Body of pancreas (tissue), 4 donors: ENCODE data around the gene ALKBH7. TPM values are rescaled to one million over a fixed set of nuclear protein-coding genes. Genes with fewer than 3 reads are reported as not detected.

Source experiments
- ATAC-seq: fragments of 150-250 bp; one replicate; pipeline ENCODE4 v1.9.1; 2016
- DNase-seq, 4 donors: peaks; one replicate each; pipeline ENCODE4 v3.0.0-alpha.2; 2019
- H3K27ac ChIP-seq, 4 donors: fragments of 200-600 bp; sonication (generic); 1 replicate in 3 of 4; 2 replicates in 1 of 4; pipeline versions ENCODE4 v1.5.1 to v1.6.1; 2016 to 2019; ENCODE audit warnings: mild to moderate bottlenecking in 1 of 4, mixed read lengths in 1 of 4, moderate library complexity in 1 of 4
- H3K27me3 ChIP-seq, 2 donors: fragments of 200-600 bp; sonication (generic); one replicate each; pipeline ENCODE4 v1.6.0; 2016; ENCODE audit warnings: mild to moderate bottlenecking in 1 of 2
- H3K36me3 ChIP-seq, 2 donors: fragments of 200-600 bp; sonication (generic); replicated peaks in 1 of 2; 2 replicates each; pipeline ENCODE4 v1.5.1; 2016; ENCODE audit warnings: low read depth in 2 of 2; ENCODE audit not compliant: insufficient read depth in 1 of 2
- H3K4me1 ChIP-seq: fragments of 200-600 bp; sonication (generic); one replicate; pipeline ENCODE4 v1.6.0; 2016
- H3K4me3 ChIP-seq, 2 donors: fragments of 200-600 bp; sonication (generic); 1 replicate in 1 of 2; 2 replicates in 1 of 2; pipeline ENCODE4 v1.5.1; 2016 to 2019
- H3K9me3 ChIP-seq, 3 donors: fragments of 200-600 bp; sonication (generic); 1 replicate in 2 of 3; 2 replicates in 1 of 3; pipeline ENCODE4 v1.5.1; 2016
- CTCF ChIP-seq, 7 experiments: fragments of 450-650 bp in 4 of 7; fragments of 200-600 bp in 3 of 7; sonication (generic) in 3 of 7; IDR thresholded peaks; one replicate each; pipeline ENCODE4 v1.5.1; 2016 to 2019; ENCODE audit warnings: antibody characterized with exemption in 7 of 7
- POLR2A ChIP-seq, 3 donors: fragments of 450-650 bp; IDR thresholded peaks; one replicate each; pipeline ENCODE4 v1.6.1; 2016; ENCODE audit warnings: antibody characterized with exemption in 3 of 3, mild to moderate bottlenecking in 2 of 3
- WGBS, 2 donors: methylation state at CpG; one replicate each; pipeline ENCODE4 v1.1.5; 2017; 5-methylcytosine and 5-hydroxymethylcytosine counted together
- intact Hi-C: fragments of 100-400 bp; cut with DNase I; formaldehyde crosslinking; loops from one replicate; pipeline ENCODE4 v1.15.1; 2023
- total RNA-seq, 2 donors: library from RNA; depleted of rRNA; stranded (reverse); fragments of >200 nt; gene quantifications; one replicate each; pipeline ENCODE4 v1.1.0, GENCODE V29; 2016

ALKBH7 gene
- total RNA-seq, 2 donors from 2014 or later = 41.2 to 64.6 TPM

GRCh38 chr19:6375411-6376010, 2.9 kb downstream of the ALKBH7 start, which contains the start of gene PSPN:
Gene PSPN, minus strand, starts transcription at chr19:6375933. Its CDS starts 84 bp downstream, at chr19:6375849.
- 75 to 88% methylated on average over 4 to 24 of the region's 25 CpGs for WGBS, 2 donors
- no peaks in the 10 kb centered on the region for H3K27me3 ChIP-seq
- intact Hi-C loops = no loop called here
- no peak within 1 kb of the TSS for H3K4me3 ChIP-seq
- DNase-seq (no peak), ATAC-seq (no peak)
- peaks cover 5 to 9% of the 10 kb centered on the region in 2 donors for H3K36me3 ChIP-seq
- no peaks in the 10 kb centered on the region for H3K9me3 ChIP-seq
- H3K4me1 ChIP-seq = peaks cover 6% of the 10 kb centered on the region
- TF ChIP-seq CTCF (IDR thresholded peaks at IDR 0.05) = no peak
- TF ChIP-seq POLR2A (IDR thresholded peaks at IDR 0.05) = no peak
- H3K27ac ChIP-seq = no peak within 1 kb of the TSS

- WGBS, 2 donors = 71 to 81% methylated on average over 17 to 18 of the region's 19 CpGs
- intact Hi-C loops = no loop called here
- Histone ChIP-seq H3K4me3 (no peak overlapping the region), H3K4me1 (peaks cover 6% of the 10 kb centered on the region), H3K27me3 (no peaks in the 10 kb centered on the region), H3K9me3 (no peaks in the 10 kb centered on the region), H3K36me3 (peaks cover 15 to 17% of the 10 kb centered on the region in 2 donors), H3K27ac (no peak overlapping the region)
- DNase-seq (no peak), ATAC-seq (no peak)
- TF ChIP-seq POLR2A (IDR thresholded peaks at IDR 0.05) (no peak), CTCF (IDR thresholded peaks at IDR 0.05) (no peak)
Observed at GRCh38 chr19:6376512-6377190, 4.1 kb downstream of the ALKBH7 start.

- intact Hi-C loops = no loop called here
- H3K27me3 ChIP-seq = no peaks in the 10 kb centered on the region
- no peak overlapping the region for H3K27ac ChIP-seq
- H3K4me1 ChIP-seq = peaks cover 6% of the 10 kb centered on the region
- no peak for TF ChIP-seq POLR2A (IDR thresholded peaks at IDR 0.05)
- no peak for TF ChIP-seq CTCF (IDR thresholded peaks at IDR 0.05)
- peaks cover 17 to 23% of the 10 kb centered on the region in 2 donors for H3K36me3 ChIP-seq
- ATAC-seq (no peak), DNase-seq (no peak)
- no peaks in the 10 kb centered on the region for H3K9me3 ChIP-seq
- H3K4me3 ChIP-seq = no peak overlapping the region
- WGBS, 2 donors = 86 to 89% methylated on average over 3 to 6 of the region's 6 CpGs
Observed at GRCh38 chr19:6378041-6378440, 5.4 kb downstream of the ALKBH7 start.

- H3K36me3 ChIP-seq = peaks cover 17 to 27% of the 10 kb centered on the region in 2 donors
Observed at GRCh38 chr19:6378486-6378885, 5.9 kb downstream of the ALKBH7 start.

More at GRCh38 chr19:6378486-6378885, 5.9 kb downstream of the ALKBH7 start:
- TF ChIP-seq CTCF (IDR thresholded peaks at IDR 0.05) (no peak), POLR2A (IDR thresholded peaks at IDR 0.05) (no peak)
- H3K4me3 ChIP-seq = no peak overlapping the region
- ATAC-seq = no peak
- no peaks in the 10 kb centered on the region for H3K27me3 ChIP-seq
- no peak for DNase-seq
- WGBS, 2 donors = 85 to 86% methylated on average over 6 to 9 of the region's 9 CpGs
- peaks cover 6% of the 10 kb centered on the region for H3K4me1 ChIP-seq
- no peaks in the 10 kb centered on the region for H3K9me3 ChIP-seq
- intact Hi-C loops = no loop called here
- H3K27ac ChIP-seq = no peak overlapping the region
